Liver (tissue), 9 donors: ENCODE results near the gene VEZF1. TPM values are rescaled to one million over a fixed set of nuclear protein-coding genes. Genes with fewer than 3 reads are reported as not detected.

ENCODE experiments used
- DNase-seq: peaks from one replicate; pipeline ENCODE4 v3.0.0-alpha.2; 2017; ENCODE audit warnings: low spot score
- H3K27ac ChIP-seq, 2 donors: one replicate each; pipeline ENCODE4 v1.7.0; 2013; ENCODE audit warnings: inconsistent platforms in 2 of 2, low read length in 2 of 2, control low read depth in 1 of 2, low read depth in 1 of 2, mild to moderate bottlenecking in 1 of 2
- H3K27me3 ChIP-seq, 4 donors: one replicate each; pipeline versions ENCODE4 v1.6.1 to v1.7.0; 2013; ENCODE audit warnings: low read length in 3 of 4, inconsistent platforms in 1 of 4, mild to moderate bottlenecking in 1 of 4, moderate library complexity in 1 of 4; ENCODE audit not compliant: control insufficient read depth in 4 of 4, insufficient read depth in 4 of 4
- H3K36me3 ChIP-seq, 4 donors: one replicate each; pipeline versions ENCODE4 v1.6.1 to v1.7.0; 2013; ENCODE audit warnings: low read length in 3 of 4, mild to moderate bottlenecking in 3 of 4, low read depth in 1 of 4, moderate library complexity in 1 of 4; ENCODE audit not compliant: control insufficient read depth in 4 of 4, insufficient read depth in 3 of 4
- H3K4me1 ChIP-seq, 4 donors: one replicate each; pipeline versions ENCODE4 v1.6.1 to v1.7.0; 2013; ENCODE audit warnings: low read length in 3 of 4, mild to moderate bottlenecking in 3 of 4, moderate library complexity in 1 of 4; ENCODE audit not compliant: control insufficient read depth in 4 of 4, insufficient read depth in 4 of 4
- H3K4me3 ChIP-seq, 3 donors: one replicate each; pipeline versions ENCODE4 v1.6.1 to v1.7.0; 2013; ENCODE audit warnings: low read length in 3 of 3, control low read depth in 1 of 3, low read depth in 1 of 3, mild to moderate bottlenecking in 1 of 3
- H3K9ac ChIP-seq, 2 donors: one replicate each; pipeline ENCODE4 v1.7.0; 2013; ENCODE audit warnings: low read length in 2 of 2, mild to moderate bottlenecking in 2 of 2, moderate library complexity in 2 of 2, control low read depth in 1 of 2, low read depth in 1 of 2
- H3K9me3 ChIP-seq, 4 donors: one replicate each; pipeline versions ENCODE4 v1.6.1 to v1.7.0; 2013; ENCODE audit warnings: low read length in 3 of 4; ENCODE audit not compliant: control insufficient read depth in 4 of 4
- ATF3 ChIP-seq: IDR thresholded peaks from 2 replicates; pipeline ENCODE4 v1.6.1; 2016; ENCODE audit warnings: antibody characterized with exemption
- CTCF ChIP-seq: fragments of 150-350 bp; IDR thresholded peaks from 2 replicates; pipeline ENCODE4 v1.5.1; 2017; ENCODE audit warnings: improper control_type of control experiment, low read depth, low read length; ENCODE audit not compliant: missing input control
- EGR1 ChIP-seq, 2 donors: IDR thresholded peaks; 2 replicates each; pipeline ENCODE4 v1.6.1; 2016 to 2018; ENCODE audit warnings: antibody characterized with exemption in 2 of 2, low read depth in 2 of 2
- FOXA1 ChIP-seq: IDR thresholded peaks from 2 replicates; pipeline ENCODE4 v1.6.1; 2016; ENCODE audit warnings: antibody characterized with exemption
- FOXA2 ChIP-seq: IDR thresholded peaks from 2 replicates; pipeline ENCODE4 v1.6.1; 2016; ENCODE audit warnings: antibody characterized with exemption
- GABPA ChIP-seq, 2 donors: IDR thresholded peaks in 1 of 2; conservative IDR thresholded peaks in 1 of 2; 2 replicates each; pipeline ENCODE4 v1.6.1; 2016; ENCODE audit warnings: antibody characterized with exemption in 2 of 2, mild to moderate bottlenecking in 1 of 2, moderate library complexity in 1 of 2
- HNF4A ChIP-seq, 2 donors: conservative IDR thresholded peaks; 2 replicates each; pipeline ENCODE4 v1.6.1; 2016; ENCODE audit warnings: antibody characterized with exemption in 2 of 2, mild to moderate bottlenecking in 2 of 2
- HNF4G ChIP-seq: IDR thresholded peaks from 2 replicates; pipeline ENCODE4 v1.6.1; 2016; ENCODE audit warnings: antibody characterized with exemption
- JUND ChIP-seq, 2 donors: IDR thresholded peaks; 2 replicates each; pipeline ENCODE4 v1.6.1; 2016; ENCODE audit warnings: antibody characterized with exemption in 2 of 2
- MAX ChIP-seq: IDR thresholded peaks from 2 replicates; pipeline ENCODE4 v1.6.1; 2016; ENCODE audit warnings: antibody characterized with exemption
- NR2F2 ChIP-seq: IDR thresholded peaks from 2 replicates; pipeline ENCODE4 v1.6.1; 2016; ENCODE audit warnings: antibody characterized with exemption
- RAD21 ChIP-seq, 2 donors: IDR thresholded peaks; 2 replicates each; pipeline ENCODE4 v1.6.1; 2016; ENCODE audit warnings: antibody characterized with exemption in 2 of 2, mild to moderate bottlenecking in 2 of 2
- REST ChIP-seq: IDR thresholded peaks from 2 replicates; pipeline ENCODE4 v1.6.1; 2016; ENCODE audit warnings: antibody characterized with exemption, mild to moderate bottlenecking
- SP1 ChIP-seq: IDR thresholded peaks from 2 replicates; pipeline ENCODE4 v1.6.1; 2018; ENCODE audit warnings: antibody characterized with exemption, mild to moderate bottlenecking
- TAF1 ChIP-seq: conservative IDR thresholded peaks from 2 replicates; pipeline ENCODE4 v1.6.1; 2016; ENCODE audit warnings: antibody characterized with exemption, mild to moderate bottlenecking
- YY1 ChIP-seq: IDR thresholded peaks from 2 replicates; pipeline ENCODE4 v1.6.1; 2016; ENCODE audit warnings: antibody characterized with exemption, mild to moderate bottlenecking
- ZBTB33 ChIP-seq: IDR thresholded peaks from 2 replicates; pipeline ENCODE4 v1.6.1; 2016; ENCODE audit warnings: antibody characterized with exemption
- WGBS: extraction: QIAGEN DNeasy Blood & Tissue Kit; methylation state at CpG from one replicate; pipeline ENCODE4 v1.1.7; 2013; 5-methylcytosine and 5-hydroxymethylcytosine counted together
- polyA plus RNA-seq, 2 donors: library from polyadenylated mRNA; stranded (reverse) in 1 of 2; unstranded in 1 of 2; fragments of 200-250 nt in 1 of 2; fragments of >200 nt in 1 of 2; fragmentation: Nextera tagmentation in 1 of 2; extraction: Ambion mirVana in 1 of 2; gene quantifications; one replicate each; pipeline versions ENCODE4 v1.2.1 to v1.2.3, GENCODE V29; 2013 to 2015
- total RNA-seq, 2 donors: library from RNA; depleted of rRNA; stranded (reverse); fragments of >200 nt; gene quantifications; one replicate each; pipeline ENCODE4 v1.2.3, GENCODE V29; 2014
- donor health status: healthy.
- donor health status: healthy.
- donor health status: healthy.
- donor health status: healthy.
- donor health status: healthy.

Gene VEZF1
- total and polyA plus RNA-seq, 4 donors = 7.9 to 26.2 (median 11.4) TPM

- DNase-seq = no peak
- H3K4me1 ChIP-seq = peaks cover 2 to 10% (median 5%) of the 10 kb centered on the region in 4 donors
- WGBS = 77% methylated on average over 10 of the region's 10 CpGs
- no peak overlapping the region for H3K4me3 ChIP-seq
- no peaks in the 10 kb centered on the region for H3K9me3 ChIP-seq
- H3K36me3 ChIP-seq = no peaks in the 10 kb centered on the region
- H3K27me3 ChIP-seq = no peaks in the 10 kb centered on the region
- H3K9ac ChIP-seq = no peak overlapping the region
- no peak overlapping the region for H3K27ac ChIP-seq
- TF ChIP-seq ZBTB33 (no peak), TAF1 (no peak), SP1 (no peak), CTCF (no peak), REST (no peak), HNF4G (no peak), YY1 (no peak), FOXA1 (no peak), RAD21 (IDR thresholded peaks at IDR 0.05) (no peak), FOXA2 (no peak), NR2F2 (no peak), HNF4A (conservative IDR thresholded peaks at IDR 0.05) (no peak), JUND (IDR thresholded peaks at IDR 0.05) (no peak)
Measured at GRCh38 chr17:57941384-57942370, 46.4 kb downstream of the VEZF1 start.

- Histone ChIP-seq H3K27ac (no peak overlapping the region), H3K9ac (no peak overlapping the region), H3K4me1 (peaks cover 0 to 5% (median 2%) of the 10 kb centered on the region in 4 donors), H3K27me3 (no peaks in the 10 kb centered on the region), H3K36me3 (no peaks in the 10 kb centered on the region), H3K4me3 (no peak overlapping the region), H3K9me3 (no peaks in the 10 kb centered on the region)
- TF ChIP-seq CTCF = no peak
- no peak for TF ChIP-seq RAD21 (IDR thresholded peaks at IDR 0.05)
- TF ChIP-seq GABPA (IDR thresholded peaks at IDR 0.05 in 1 of 2, conservative IDR thresholded peaks at IDR 0.05 in 1 of 2) = no peak
- TF ChIP-seq EGR1 (IDR thresholded peaks at IDR 0.05; ENCODE audit: low read depth in 2 of 2) = no peak
- TF ChIP-seq MAX = no peak
- TF ChIP-seq JUND (IDR thresholded peaks at IDR 0.05) = no peak
- TF ChIP-seq ZBTB33 = no peak
- TF ChIP-seq HNF4A (conservative IDR thresholded peaks at IDR 0.05) = no peak
- TF ChIP-seq NR2F2 = no peak
- TF ChIP-seq SP1 = no peak
- no peak for TF ChIP-seq ATF3
- TF ChIP-seq HNF4G = no peak
- no peak for DNase-seq
- WGBS = 90% methylated on average over 5 of the region's 5 CpGs
Measured at GRCh38 chr17:57940653-57941329, 47.3 kb downstream of the VEZF1 start.
